ENCODE data around the gene GREM2.

Gene GREM2

DNA sequence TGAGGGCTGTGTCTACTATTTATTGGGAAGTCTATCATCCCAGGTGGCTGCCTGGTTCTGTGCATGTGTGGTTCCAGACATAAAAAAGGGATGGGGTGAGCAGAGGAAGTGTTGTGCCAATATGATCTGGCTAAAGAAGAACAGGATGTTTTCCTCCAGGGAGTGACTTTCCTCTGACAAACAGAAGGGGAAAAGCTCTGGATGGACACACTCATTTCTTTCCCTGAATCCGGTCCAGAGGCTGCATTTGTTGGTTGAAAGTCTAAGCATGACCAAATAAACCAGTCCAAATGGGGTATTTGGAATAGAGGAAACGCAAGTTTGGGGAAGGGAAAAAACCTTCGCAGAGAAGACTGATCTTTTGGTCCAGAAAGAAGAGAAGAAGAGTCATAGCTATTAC, 12.7 kb downstream of the GREM2 start:
- H4K20me1 ChIP-seq (ENCODE audit: insufficient read depth, low read length, poor library complexity, severe bottlenecking): no peaks in the 10 kb centered on the region
- TF ChIP-seq EZH2phosphoT487 (IDR thresholded peaks at IDR 0.05; ENCODE audit: borderline replicate concordance): no peak
- TF ChIP-seq, protein P1, sequence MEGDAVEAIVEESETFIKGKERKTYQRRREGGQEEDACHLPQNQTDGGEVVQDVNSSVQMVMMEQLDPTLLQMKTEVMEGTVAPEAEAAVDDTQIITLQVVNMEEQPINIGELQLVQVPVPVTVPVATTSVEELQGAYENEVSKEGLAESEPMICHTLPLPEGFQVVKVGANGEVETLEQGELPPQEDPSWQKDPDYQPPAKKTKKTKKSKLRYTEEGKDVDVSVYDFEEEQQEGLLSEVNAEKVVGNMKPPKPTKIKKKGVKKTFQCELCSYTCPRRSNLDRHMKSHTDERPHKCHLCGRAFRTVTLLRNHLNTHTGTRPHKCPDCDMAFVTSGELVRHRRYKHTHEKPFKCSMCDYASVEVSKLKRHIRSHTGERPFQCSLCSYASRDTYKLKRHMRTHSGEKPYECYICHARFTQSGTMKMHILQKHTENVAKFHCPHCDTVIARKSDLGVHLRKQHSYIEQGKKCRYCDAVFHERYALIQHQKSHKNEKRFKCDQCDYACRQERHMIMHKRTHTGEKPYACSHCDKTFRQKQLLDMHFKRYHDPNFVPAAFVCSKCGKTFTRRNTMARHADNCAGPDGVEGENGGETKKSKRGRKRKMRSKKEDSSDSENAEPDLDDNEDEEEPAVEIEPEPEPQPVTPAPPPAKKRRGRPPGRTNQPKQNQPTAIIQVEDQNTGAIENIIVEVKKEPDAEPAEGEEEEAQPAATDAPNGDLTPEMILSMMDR (conservative IDR thresholded peaks at IDR 0.05; ENCODE audit: low read length): no peak
- H2AFZ ChIP-seq (ENCODE audit: low read length): no peak overlapping the region
- no peak overlapping the region for H3K9ac ChIP-seq (ENCODE audit: low read depth, low read length, poor library complexity, severe bottlenecking)
- H3F3A ChIP-seq (ENCODE audit: low read depth): no peaks in the 10 kb centered on the region
- no peaks in the 10 kb centered on the region for H3K27me3 ChIP-seq (ENCODE audit: insufficient read depth, low read length, poor library complexity, severe bottlenecking)
- H3K4me3 ChIP-seq (ENCODE audit: low read length, poor library complexity, severe bottlenecking): no peak overlapping the region
- no peaks in the 10 kb centered on the region for H3K36me3 ChIP-seq (ENCODE audit: insufficient read depth, low read length)
- H3K79me2 ChIP-seq (ENCODE audit: insufficient read depth, low read length): no peaks in the 10 kb centered on the region
- H3K9me3 ChIP-seq (ENCODE audit: insufficient read depth, low read depth, low read length): no peaks in the 10 kb centered on the region; the same call in 1 of the 2 replicates
- H3K4me1 ChIP-seq (ENCODE audit: insufficient read depth, low read length, poor library complexity, severe bottlenecking): no peaks in the 10 kb centered on the region
- no peaks in the 10 kb centered on the region for H3K9me2 ChIP-seq (replicated peaks; ENCODE audit: low read depth, low read length)
- H3K4me2 ChIP-seq (ENCODE audit: low read depth, low read length, poor library complexity, severe bottlenecking): no peak overlapping the region

DNA sequence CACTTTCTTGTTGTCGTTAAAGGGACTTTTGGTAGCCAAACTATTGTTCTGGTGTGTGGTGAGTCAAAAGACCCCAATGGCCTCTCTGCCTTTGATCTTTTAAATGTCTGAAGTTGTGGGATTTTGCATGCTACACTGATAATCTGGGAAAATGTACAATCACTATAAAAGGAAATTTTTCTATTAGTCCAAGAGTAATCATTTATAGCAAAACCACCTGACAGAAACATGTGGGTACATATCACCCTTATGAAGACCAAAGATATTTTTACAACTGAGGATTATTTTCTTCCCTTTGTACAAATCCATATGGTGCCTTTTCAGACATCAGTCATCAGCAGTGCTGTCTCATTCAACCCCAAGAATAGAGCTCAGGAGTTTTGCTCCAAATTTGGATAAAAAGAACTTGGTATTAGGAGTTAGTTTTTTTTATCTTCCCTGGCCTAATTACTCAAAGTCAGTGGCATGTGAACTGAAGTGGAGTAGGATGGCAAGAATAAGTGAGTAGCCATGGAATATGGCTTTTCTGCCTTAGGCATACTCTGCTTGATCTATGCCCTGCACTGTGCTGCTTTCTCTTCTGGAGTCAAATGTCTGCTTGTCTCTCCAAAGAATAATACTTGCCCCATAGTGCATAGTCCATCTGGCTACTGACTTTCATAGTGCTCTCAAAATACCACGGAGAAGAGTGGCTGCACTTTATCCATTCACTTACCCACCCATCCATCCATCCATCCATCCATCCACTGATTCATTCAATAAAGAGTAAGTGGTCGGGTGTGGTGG, 13.5 kb downstream of the GREM2 start:
- H4K20me1 ChIP-seq (ENCODE audit: insufficient read depth, low read length, poor library complexity, severe bottlenecking): no peaks in the 10 kb centered on the region
- no peak overlapping the region for H3K4me3 ChIP-seq (ENCODE audit: low read length, poor library complexity, severe bottlenecking)

DNA sequence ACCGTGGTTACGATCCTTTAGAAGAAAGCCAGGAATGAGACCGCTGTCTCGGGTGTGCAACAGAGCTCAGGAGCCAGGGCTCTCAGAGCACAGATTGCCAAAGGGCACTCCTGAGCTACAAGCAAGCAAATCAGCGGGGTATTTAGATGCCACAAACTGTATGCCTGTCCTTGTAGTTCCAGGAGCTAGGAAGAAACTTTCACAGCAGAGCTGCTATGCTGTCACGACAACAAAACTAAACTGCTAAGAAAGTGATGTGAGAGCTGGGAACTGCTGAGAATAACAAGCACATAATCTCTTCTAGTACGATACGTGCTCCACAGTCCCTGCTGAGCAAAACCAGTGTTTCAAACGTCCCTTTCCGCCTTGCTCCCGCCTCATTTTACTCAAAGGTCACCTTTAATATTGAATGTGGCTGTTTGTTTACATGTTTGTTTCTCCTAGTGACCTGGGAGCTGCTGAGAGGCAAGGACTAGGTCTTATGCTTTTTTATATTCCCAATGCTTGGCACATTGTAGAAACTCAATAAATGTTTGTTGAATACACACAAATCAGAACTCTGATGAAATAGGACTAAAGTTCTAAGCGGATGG, 14.7 kb downstream of the GREM2 start:
- Histone ChIP-seq H3K27me3 (ENCODE audit: insufficient read depth, low read length, poor library complexity, severe bottlenecking) (no peaks in the 10 kb centered on the region), H3K9me2 (replicated peaks; ENCODE audit: low read depth, low read length) (no peaks in the 10 kb centered on the region), H2AFZ (ENCODE audit: low read length) (no peak overlapping the region), H3F3A (ENCODE audit: low read depth) (no peaks in the 10 kb centered on the region), H3K9ac (ENCODE audit: low read depth, low read length, poor library complexity, severe bottlenecking) (no peak overlapping the region), H3K79me2 (ENCODE audit: insufficient read depth, low read length) (no peaks in the 10 kb centered on the region), H3K4me1 (ENCODE audit: insufficient read depth, low read length, poor library complexity, severe bottlenecking) (no peaks in the 10 kb centered on the region), H3K4me2 (ENCODE audit: low read depth, low read length, poor library complexity, severe bottlenecking) (no peak overlapping the region), H4K20me1 (ENCODE audit: insufficient read depth, low read length, poor library complexity, severe bottlenecking) (no peaks in the 10 kb centered on the region), H3K4me3 (ENCODE audit: low read length, poor library complexity, severe bottlenecking) (no peak overlapping the region), H3K9me3 (ENCODE audit: insufficient read depth, low read depth, low read length) (no peaks in the 10 kb centered on the region; the same call in 1 of the 2 replicates), H3K36me3 (ENCODE audit: insufficient read depth, low read length) (no peaks in the 10 kb centered on the region)
- no peak for TF ChIP-seq EZH2phosphoT487 (IDR thresholded peaks at IDR 0.05; ENCODE audit: borderline replicate concordance)
- TF ChIP-seq, protein P1 (conservative IDR thresholded peaks at IDR 0.05; ENCODE audit: low read length): no peak

More for the DNA sequence above, 13.5 kb downstream of the GREM2 start:
- H3K9me3 ChIP-seq (ENCODE audit: insufficient read depth, low read depth, low read length): no peaks in the 10 kb centered on the region; the same call in 1 of the 2 replicates
- no peak overlapping the region for H3K9ac ChIP-seq (ENCODE audit: low read depth, low read length, poor library complexity, severe bottlenecking)
- no peak overlapping the region for H3K4me2 ChIP-seq (ENCODE audit: low read depth, low read length, poor library complexity, severe bottlenecking)
- no peaks in the 10 kb centered on the region for H3K9me2 ChIP-seq (replicated peaks; ENCODE audit: low read depth, low read length)
- no peak overlapping the region for H2AFZ ChIP-seq (ENCODE audit: low read length)
- no peaks in the 10 kb centered on the region for H3K4me1 ChIP-seq (ENCODE audit: insufficient read depth, low read length, poor library complexity, severe bottlenecking)
- no peaks in the 10 kb centered on the region for H3K36me3 ChIP-seq (ENCODE audit: insufficient read depth, low read length)
- H3K79me2 ChIP-seq (ENCODE audit: insufficient read depth, low read length): no peaks in the 10 kb centered on the region
- H3K27me3 ChIP-seq (ENCODE audit: insufficient read depth, low read length, poor library complexity, severe bottlenecking): no peaks in the 10 kb centered on the region
- H3F3A ChIP-seq (ENCODE audit: low read depth): no peaks in the 10 kb centered on the region
- TF ChIP-seq, protein P1 (conservative IDR thresholded peaks at IDR 0.05; ENCODE audit: low read length): no peak
- TF ChIP-seq EZH2phosphoT487 (IDR thresholded peaks at IDR 0.05; ENCODE audit: borderline replicate concordance): no peak

Data from Loucy (cell line).